Camera-type eye (tissue), 1 donor: Measurements from ENCODE around the gene GRB10. TPM values are rescaled to one million over a fixed set of nuclear protein-coding genes. Genes with fewer than 3 reads are reported as not detected.

Experiments used
- total RNA-seq: library from RNA; depleted of rRNA; stranded (reverse); fragments of >200 nt; gene quantifications from one replicate; pipeline ENCODE4 v1.2.3, GENCODE V29; 2014

GRB10 gene
- 70.8 TPM for total RNA-seq

DNA sequence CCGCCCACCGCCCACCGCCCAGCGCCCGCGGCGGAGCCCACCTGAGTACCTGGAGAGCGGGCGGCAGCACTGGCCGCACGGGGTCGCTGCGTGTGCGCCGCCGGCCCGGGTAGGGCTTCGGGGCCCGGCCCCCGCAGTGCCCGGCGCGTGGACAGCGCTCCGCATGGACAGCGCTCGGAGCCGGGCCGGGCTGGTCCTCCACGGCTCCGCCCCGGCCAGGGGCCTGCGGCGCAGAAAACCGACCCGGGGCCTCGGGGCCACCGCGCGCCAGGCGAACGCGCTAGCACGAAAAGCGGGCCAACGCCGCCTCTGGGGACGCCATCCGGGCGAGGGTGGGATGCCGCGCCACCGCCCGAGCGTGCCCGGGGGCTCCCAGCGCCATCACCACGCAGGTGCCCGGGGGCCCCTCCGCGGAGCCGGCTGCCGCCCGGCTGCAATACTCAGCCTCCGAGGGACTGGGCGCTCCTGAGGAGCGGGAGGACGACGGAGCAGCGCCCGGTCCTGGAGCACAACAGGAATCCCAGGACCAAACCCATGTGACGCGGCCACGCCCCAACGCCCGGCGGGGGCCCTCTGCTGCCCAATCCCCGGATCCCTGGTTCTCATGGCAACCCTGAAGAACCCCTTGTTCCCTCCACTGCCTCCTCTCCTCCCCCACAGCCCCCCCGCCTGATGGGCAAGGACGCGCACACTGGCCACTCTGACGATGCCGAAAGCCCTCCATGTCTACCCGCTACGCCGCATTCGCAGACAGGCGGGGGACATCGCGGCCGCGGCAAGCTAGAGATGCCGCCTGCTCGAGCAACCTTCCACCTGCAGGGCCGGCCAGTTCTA lies at the start of gene GRB10:
GRB10 (minus strand) TSS at position 522 of the 834 bp plus-strand sequence. CDS start 50,574 bp downstream, outside the sequence.

DNA sequence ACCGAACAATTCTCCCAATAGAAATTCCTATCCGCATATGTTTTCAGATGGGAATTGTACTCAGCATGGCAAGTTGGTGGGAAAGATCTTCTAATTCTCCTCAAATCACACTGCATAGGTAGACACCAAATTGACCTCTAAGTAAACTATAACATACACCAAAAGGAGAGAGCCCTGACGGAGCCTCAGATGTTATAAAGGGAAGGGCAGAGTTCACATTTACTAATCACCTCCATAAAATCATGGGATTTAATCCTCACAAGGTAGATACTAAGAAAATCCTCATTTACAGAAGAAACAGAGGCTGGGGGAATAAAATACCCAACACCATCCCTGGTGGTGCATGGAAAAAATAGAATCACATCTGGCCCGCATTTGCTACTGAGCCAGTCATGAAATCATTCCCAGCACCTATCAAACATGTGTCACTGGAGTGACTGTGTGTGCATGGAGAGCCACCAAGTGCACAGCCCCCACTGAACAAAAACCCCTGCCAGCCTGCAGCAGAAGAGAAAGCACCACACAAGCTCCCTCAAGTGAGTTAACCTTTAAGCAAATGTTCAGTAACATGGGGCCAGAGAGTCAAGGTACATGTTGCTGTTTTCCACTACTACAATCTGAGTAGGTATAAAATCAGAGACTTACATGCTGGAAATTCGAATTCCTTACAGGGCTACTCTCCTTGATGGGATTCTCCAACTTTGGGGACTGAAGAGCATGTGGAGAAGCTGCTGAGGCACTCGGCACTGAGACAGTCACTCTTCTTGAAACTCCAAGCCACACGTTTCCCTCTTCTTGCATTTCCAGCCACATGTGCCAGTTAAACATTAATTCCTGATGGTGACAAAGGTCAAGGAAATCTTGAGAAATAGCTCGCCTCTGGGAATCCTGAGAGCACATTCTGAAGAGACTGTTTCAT lies 217.8 kb downstream of the GRB10 start, which contains the start of gene DDC:
DDC (minus strand) TSS at position 766 of the 919 bp plus-strand sequence. CDS start 21,320 bp downstream, outside the sequence.

Other genes with a start within 250 kb of the GRB10 start
- gene DDC, start 217.5 kb downstream of the GRB10 start, total RNA-seq, result 4.3 TPM